ENCODE data around the gene PTPRM. TPM values are rescaled to one million over a fixed set of nuclear protein-coding genes. Genes with fewer than 3 reads are reported as not detected.
A peak's percentile ranks its signal among the peaks of the same experiment; 100 is the strongest.

Gene PTPRM
- total and polyA plus RNA-seq, 2 experiments from 2014 or later = 30.9 to 62.8 TPM

- no peak overlapping the region for H3K4me3 ChIP-seq
- no peak overlapping the region for H3K9ac ChIP-seq
- H3K4me2 ChIP-seq (ENCODE audit: unreplicated experiment) = no peak overlapping the region
- no peak for DNase-seq
- peaks cover 14% of the 10 kb centered on the region for H3K4me1 ChIP-seq (ENCODE audit: insufficient read depth)
- no peak overlapping the region for H2AFZ ChIP-seq
- in situ Hi-C loops (cut with MboI) = no loop called here
- H3K27me3 ChIP-seq (replicated peaks; ENCODE audit: insufficient read depth) = no peaks in the 10 kb centered on the region
- H3K9me3 ChIP-seq (ENCODE audit: low read depth) = no peaks in the 10 kb centered on the region
- H3K9me2 ChIP-seq (ENCODE audit: insufficient read depth) = no peaks in the 10 kb centered on the region
- H3K79me2 ChIP-seq (ENCODE audit: insufficient read depth) = peaks cover 92% of the 10 kb centered on the region
- 100% methylated on average over 1 of the region's 1 CpG for WGBS, 2 experiments (ENCODE audit: low coverage in 1 of 2, low lambda C conversion rate in 2 of 2, missing lambda C conversion rate in 2 of 2)
- H3K27ac ChIP-seq = no peak overlapping the region
- peaks cover 15% of the 10 kb centered on the region for H3F3A ChIP-seq (ENCODE audit: insufficient read depth)
- TF ChIP-seq EZH2phosphoT487 (IDR thresholded peaks at IDR 0.05; ENCODE audit: insufficient read depth, low read depth) (no peak), EZH2 (IDR thresholded peaks at IDR 0.05; ENCODE audit: insufficient read depth, poor library complexity, severe bottlenecking) (no peak)
- H3K36me3 ChIP-seq (ENCODE audit: low read depth) = no peaks in the 10 kb centered on the region
- no peaks in the 10 kb centered on the region for H4K20me1 ChIP-seq (ENCODE audit: insufficient read depth)
Measured at GRCh38 chr18:7586379-7586778, 19.3 kb downstream of the PTPRM start.

GRCh38 chr18:7590826-7591560 is 23.9 kb downstream of the PTPRM start:
- peaks cover 15% of the 10 kb centered on the region for H3K4me1 ChIP-seq (ENCODE audit: insufficient read depth)
- H3F3A ChIP-seq (ENCODE audit: insufficient read depth) = peaks cover 16% of the 10 kb centered on the region
- H3K79me2 ChIP-seq (ENCODE audit: insufficient read depth) = peaks cover 90% of the 10 kb centered on the region
- no peaks in the 10 kb centered on the region for H3K9me2 ChIP-seq (ENCODE audit: insufficient read depth)
- peak overlapping the region; percentile 81 for H3K4me2 ChIP-seq (ENCODE audit: unreplicated experiment)
- H3K27ac ChIP-seq = peak overlapping the region; percentile 62
- peak overlapping the region; percentile 72 for H2AFZ ChIP-seq
- WGBS, 2 experiments (ENCODE audit: low coverage in 1 of 2, low lambda C conversion rate in 2 of 2, missing lambda C conversion rate in 2 of 2) = 78 to 90% methylated on average over 1 of the region's 1 CpG
- in situ Hi-C loops (cut with MboI) = no loop called here
- H3K4me3 ChIP-seq = peak overlapping the region; percentile 55
- TF ChIP-seq EZH2phosphoT487 (IDR thresholded peaks at IDR 0.05; ENCODE audit: insufficient read depth, low read depth) (no peak), EZH2 (IDR thresholded peaks at IDR 0.05; ENCODE audit: insufficient read depth, poor library complexity, severe bottlenecking) (no peak)
- peak overlapping the region; percentile 61 for H3K9ac ChIP-seq
- no peaks in the 10 kb centered on the region for H3K27me3 ChIP-seq (replicated peaks; ENCODE audit: insufficient read depth)
- H4K20me1 ChIP-seq (ENCODE audit: insufficient read depth) = no peaks in the 10 kb centered on the region
- DNase-seq = peak; percentile 65
- no peaks in the 10 kb centered on the region for H3K9me3 ChIP-seq (ENCODE audit: low read depth)
- H3K36me3 ChIP-seq (ENCODE audit: low read depth) = no peaks in the 10 kb centered on the region

- H3K4me3 ChIP-seq = no peak overlapping the region
- no peaks in the 10 kb centered on the region for H3K36me3 ChIP-seq (ENCODE audit: low read depth)
- H3K9me3 ChIP-seq (ENCODE audit: low read depth) = no peaks in the 10 kb centered on the region
- WGBS, 2 experiments (ENCODE audit: low coverage in 1 of 2, low lambda C conversion rate in 2 of 2, missing lambda C conversion rate in 2 of 2) = 98% methylated on average over 4 of the region's 4 CpGs
- H3F3A ChIP-seq (ENCODE audit: insufficient read depth) = peaks cover 16% of the 10 kb centered on the region
- H3K9me2 ChIP-seq (ENCODE audit: insufficient read depth) = no peaks in the 10 kb centered on the region
- in situ Hi-C loops (cut with MboI) = no loop called here
- H4K20me1 ChIP-seq (ENCODE audit: insufficient read depth) = no peaks in the 10 kb centered on the region
- DNase-seq = no peak
- no peaks in the 10 kb centered on the region for H3K27me3 ChIP-seq (replicated peaks; ENCODE audit: insufficient read depth)
- peaks cover 91% of the 10 kb centered on the region for H3K79me2 ChIP-seq (ENCODE audit: insufficient read depth)
- TF ChIP-seq EZH2 (IDR thresholded peaks at IDR 0.05; ENCODE audit: insufficient read depth, poor library complexity, severe bottlenecking) (no peak), EZH2phosphoT487 (IDR thresholded peaks at IDR 0.05; ENCODE audit: insufficient read depth, low read depth) (no peak)
- no peak overlapping the region for H2AFZ ChIP-seq
- H3K4me2 ChIP-seq (ENCODE audit: unreplicated experiment) = no peak overlapping the region
- no peak overlapping the region for H3K9ac ChIP-seq
- H3K27ac ChIP-seq = no peak overlapping the region
- H3K4me1 ChIP-seq (ENCODE audit: insufficient read depth) = peaks cover 15% of the 10 kb centered on the region
Measured at GRCh38 chr18:7592305-7593071, 25.4 kb downstream of the PTPRM start.

DNA sequence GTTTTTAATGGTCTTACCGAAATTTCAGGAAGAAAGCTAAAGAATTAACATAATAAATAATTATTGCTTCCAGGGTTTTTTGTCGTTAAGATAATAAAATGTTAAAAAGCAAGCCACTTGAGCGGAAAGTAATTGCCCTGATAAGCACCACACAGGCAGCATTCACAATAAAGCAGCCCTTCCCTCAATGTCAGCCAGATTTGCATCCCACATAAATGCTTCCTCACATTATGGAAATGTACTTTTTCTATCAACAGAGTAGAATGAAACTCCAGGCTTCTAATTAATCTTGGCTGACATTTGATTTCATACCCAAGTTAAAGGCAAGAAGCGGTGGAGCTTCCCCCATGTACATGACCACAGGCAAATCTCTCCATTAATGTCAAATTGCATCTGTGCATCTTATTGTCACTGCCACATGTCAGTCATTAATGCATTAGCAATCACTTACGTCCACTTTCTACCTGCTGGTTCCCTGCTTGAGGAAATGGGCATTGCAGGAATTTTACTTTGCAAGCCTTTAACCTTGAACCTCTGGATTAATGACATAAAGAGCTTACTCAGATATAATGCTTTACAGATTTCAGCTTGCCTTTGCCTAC is 26.2 kb downstream of the PTPRM start:
- no peak for TF ChIP-seq EZH2 (IDR thresholded peaks at IDR 0.05; ENCODE audit: insufficient read depth, poor library complexity, severe bottlenecking)
- TF ChIP-seq EZH2phosphoT487 (IDR thresholded peaks at IDR 0.05; ENCODE audit: insufficient read depth, low read depth) = no peak
- Histone ChIP-seq H3K4me2 (ENCODE audit: unreplicated experiment) (no peak overlapping the region), H4K20me1 (ENCODE audit: insufficient read depth) (no peaks in the 10 kb centered on the region), H2AFZ (no peak overlapping the region), H3K4me3 (no peak overlapping the region), H3K9me2 (ENCODE audit: insufficient read depth) (no peaks in the 10 kb centered on the region), H3K9me3 (ENCODE audit: low read depth) (no peaks in the 10 kb centered on the region), H3K27ac (no peak overlapping the region), H3K36me3 (ENCODE audit: low read depth) (no peaks in the 10 kb centered on the region), H3K4me1 (ENCODE audit: insufficient read depth) (peaks cover 17% of the 10 kb centered on the region), H3K79me2 (ENCODE audit: insufficient read depth) (peaks cover 83% of the 10 kb centered on the region), H3F3A (ENCODE audit: insufficient read depth) (peaks cover 18% of the 10 kb centered on the region), H3K9ac (no peak overlapping the region), H3K27me3 (replicated peaks; ENCODE audit: insufficient read depth) (no peaks in the 10 kb centered on the region)
- WGBS, 2 experiments (ENCODE audit: low coverage in 1 of 2, low lambda C conversion rate in 2 of 2, missing lambda C conversion rate in 2 of 2) = 96% methylated on average over 5 of the region's 5 CpGs
- in situ Hi-C loops (cut with MboI) = no loop called here
- DNase-seq = no peak
